ENCODE data around the gene IFNGR1. TPM values are rescaled to one million over a fixed set of nuclear protein-coding genes. Genes with fewer than 3 reads are reported as not detected.
"Not testable (repeated sequence)": the region's sequence is repeated elsewhere in the genome, so short reads cannot be mapped to it uniquely, and the experiment has no call there.

Gene IFNGR1
- total RNA-seq, 1 donor from 2014 or later, result 25.4 TPM

DNA sequence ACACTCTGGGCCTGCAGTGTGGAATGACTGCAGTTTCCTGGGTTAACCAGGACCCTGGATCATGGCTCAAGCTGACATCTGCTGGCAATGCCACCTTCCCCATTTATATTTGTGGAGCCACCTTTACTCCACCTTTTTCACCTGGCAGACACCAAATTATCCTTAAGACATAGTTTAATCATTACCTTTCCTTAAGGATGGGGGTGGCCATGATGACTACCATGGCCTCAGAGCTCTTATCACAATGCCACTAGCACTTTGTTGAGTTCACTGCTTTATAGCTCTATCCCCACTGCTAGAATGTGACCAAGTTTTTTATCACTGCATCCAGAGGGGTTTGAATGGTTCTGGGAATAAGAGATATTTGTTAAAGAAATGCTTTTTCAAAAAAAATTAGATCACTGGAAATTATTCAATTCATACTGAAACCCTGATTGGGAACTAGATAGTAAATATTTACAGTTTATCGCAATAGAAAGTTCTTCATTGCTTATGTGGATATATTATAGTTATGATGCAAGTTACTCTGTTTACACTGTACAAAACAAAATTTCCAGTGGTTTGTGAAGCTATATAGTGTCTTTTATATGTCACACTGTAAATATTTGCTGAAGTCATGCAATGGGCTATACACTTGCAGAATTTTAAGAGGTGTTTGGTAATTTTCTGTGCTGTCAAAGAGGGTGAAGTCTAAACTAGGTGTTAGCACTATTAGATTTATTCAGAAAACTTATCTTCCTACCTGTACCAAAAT, 37.3 kb upstream of the IFNGR1 start:
- no peak overlapping the region for H3K27ac Mint-ChIP-seq
- TF ChIP-seq, protein P1, sequence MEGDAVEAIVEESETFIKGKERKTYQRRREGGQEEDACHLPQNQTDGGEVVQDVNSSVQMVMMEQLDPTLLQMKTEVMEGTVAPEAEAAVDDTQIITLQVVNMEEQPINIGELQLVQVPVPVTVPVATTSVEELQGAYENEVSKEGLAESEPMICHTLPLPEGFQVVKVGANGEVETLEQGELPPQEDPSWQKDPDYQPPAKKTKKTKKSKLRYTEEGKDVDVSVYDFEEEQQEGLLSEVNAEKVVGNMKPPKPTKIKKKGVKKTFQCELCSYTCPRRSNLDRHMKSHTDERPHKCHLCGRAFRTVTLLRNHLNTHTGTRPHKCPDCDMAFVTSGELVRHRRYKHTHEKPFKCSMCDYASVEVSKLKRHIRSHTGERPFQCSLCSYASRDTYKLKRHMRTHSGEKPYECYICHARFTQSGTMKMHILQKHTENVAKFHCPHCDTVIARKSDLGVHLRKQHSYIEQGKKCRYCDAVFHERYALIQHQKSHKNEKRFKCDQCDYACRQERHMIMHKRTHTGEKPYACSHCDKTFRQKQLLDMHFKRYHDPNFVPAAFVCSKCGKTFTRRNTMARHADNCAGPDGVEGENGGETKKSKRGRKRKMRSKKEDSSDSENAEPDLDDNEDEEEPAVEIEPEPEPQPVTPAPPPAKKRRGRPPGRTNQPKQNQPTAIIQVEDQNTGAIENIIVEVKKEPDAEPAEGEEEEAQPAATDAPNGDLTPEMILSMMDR (IDR thresholded peaks at IDR 0.05; ENCODE audit: unreplicated experiment), result no peak
- peaks cover 6% of the 10 kb centered on the region for H3K4me1 Mint-ChIP-seq
- H3K4me3 Mint-ChIP-seq, result no peak overlapping the region
- H3K9me3 Mint-ChIP-seq, result peaks cover 44% of the 10 kb centered on the region
- H3K27me3 Mint-ChIP-seq (ENCODE audit: low read depth), result peaks cover 4% of the 10 kb centered on the region
- H3K36me3 Mint-ChIP-seq, result peaks cover 9% of the 10 kb centered on the region
- DNase-seq (ENCODE audit: low spot score in 2 of 2, unreplicated experiment in 2 of 2), result no peak

DNA sequence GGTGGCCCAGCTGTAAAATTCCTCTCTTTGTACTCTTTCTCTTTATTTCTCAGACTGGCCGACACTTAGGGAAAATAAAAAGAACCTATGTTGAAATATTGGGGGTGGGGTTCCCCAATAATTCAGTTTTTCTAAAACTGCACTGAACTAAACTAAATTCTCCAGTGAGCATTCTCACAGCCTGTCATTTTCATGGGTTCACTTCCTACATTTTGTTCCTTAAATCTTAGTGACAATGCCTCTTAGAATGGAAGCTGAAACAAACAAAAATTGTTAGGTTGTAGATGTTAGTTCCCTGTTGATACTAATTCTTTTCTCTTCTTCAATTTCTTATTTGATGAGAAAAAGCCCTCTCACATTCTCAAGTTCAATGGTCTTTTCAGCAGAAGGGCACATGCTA, 35.8 kb upstream of the IFNGR1 start:
- H3K27ac Mint-ChIP-seq, result no peak overlapping the region
- peaks cover 3% of the 10 kb centered on the region for H3K4me1 Mint-ChIP-seq
- TF ChIP-seq, protein P1 (IDR thresholded peaks at IDR 0.05; ENCODE audit: unreplicated experiment), result no peak
- H3K9me3 Mint-ChIP-seq, result peaks cover 44% of the 10 kb centered on the region
- H3K4me3 Mint-ChIP-seq, result no peak overlapping the region
- peaks cover 9% of the 10 kb centered on the region for H3K36me3 Mint-ChIP-seq
- peaks cover 4% of the 10 kb centered on the region for H3K27me3 Mint-ChIP-seq (ENCODE audit: low read depth)
- no peak for DNase-seq (ENCODE audit: low spot score in 2 of 2, unreplicated experiment in 2 of 2)

DNA sequence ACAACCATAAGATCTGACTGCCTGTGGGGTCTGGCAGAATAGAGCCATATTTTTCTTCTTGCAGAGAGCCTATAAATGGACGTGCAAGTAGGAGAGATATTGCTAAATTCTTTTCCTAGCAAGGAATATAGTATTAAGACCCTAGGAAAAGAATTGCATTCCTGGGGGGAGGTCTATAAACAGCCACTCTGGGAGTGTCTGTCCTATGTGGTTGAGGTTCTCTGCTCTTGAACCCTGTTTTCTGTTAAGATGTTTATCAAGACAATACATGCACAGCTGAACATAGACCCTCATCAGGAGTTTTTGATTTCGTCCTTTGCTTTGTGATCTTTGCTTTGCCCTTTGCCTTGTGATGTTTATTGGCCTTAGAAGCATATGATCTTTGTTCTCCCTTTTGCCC, 35.2 kb upstream of the IFNGR1 start:
- H3K4me1 Mint-ChIP-seq; H3K27ac Mint-ChIP-seq; H3K27me3 Mint-ChIP-seq (ENCODE audit: low read depth); H3K4me3 Mint-ChIP-seq; DNase-seq (ENCODE audit: low spot score in 2 of 2, unreplicated experiment in 2 of 2); H3K36me3 Mint-ChIP-seq: not testable (repeated sequence)
- peaks cover 44% of the 10 kb centered on the region for H3K9me3 Mint-ChIP-seq

DNA sequence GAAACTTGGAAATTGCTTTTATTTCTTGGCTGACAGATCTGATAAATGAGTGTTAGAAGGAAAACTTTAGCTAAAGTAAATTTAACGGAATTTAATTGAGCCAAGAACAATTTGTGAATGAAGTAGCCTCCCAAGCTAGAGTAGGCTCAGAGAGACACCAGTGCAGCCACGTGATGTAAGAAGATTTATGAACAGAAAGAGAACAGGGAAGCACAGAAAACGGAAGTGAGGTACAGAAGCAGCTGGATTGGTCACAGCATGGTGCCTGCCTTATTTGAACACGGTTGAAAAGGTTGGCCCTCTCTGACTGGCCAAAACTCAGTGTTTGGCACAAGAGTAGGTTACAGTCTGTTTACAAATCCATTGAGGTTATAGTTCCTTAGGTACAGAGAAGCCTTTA, 29.5 kb upstream of the IFNGR1 start:
- DNase-seq (ENCODE audit: low spot score in 2 of 2, unreplicated experiment in 2 of 2), result no peak
- no peaks in the 10 kb centered on the region for H3K36me3 Mint-ChIP-seq

DNA sequence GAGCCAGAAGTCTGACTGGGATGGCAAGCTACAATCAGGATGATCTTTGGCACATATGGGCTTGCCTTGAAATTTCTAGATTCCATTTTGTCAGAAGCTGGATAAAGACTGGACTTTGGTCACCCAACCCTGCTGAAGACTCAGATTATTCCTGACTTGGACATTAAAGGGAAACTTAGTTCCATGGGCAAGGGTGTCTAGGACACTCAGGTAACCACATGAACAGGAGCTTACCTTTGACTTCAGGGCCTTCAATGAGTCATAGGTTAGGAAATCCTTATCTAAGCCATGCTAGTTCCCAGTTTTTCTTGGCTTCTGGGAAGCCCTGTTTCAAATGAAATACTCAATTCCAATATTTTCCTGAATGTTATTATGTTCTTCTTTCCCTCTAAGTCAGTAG, 28.5 kb upstream of the IFNGR1 start:
- Mint-ChIP-seq H3K27me3 (ENCODE audit: low read depth) (peaks cover 4% of the 10 kb centered on the region), H3K36me3 (no peaks in the 10 kb centered on the region), H3K27ac (no peak overlapping the region), H3K4me1 (no peaks in the 10 kb centered on the region), H3K4me3 (no peak overlapping the region), H3K9me3 (peaks cover 8% of the 10 kb centered on the region)
- TF ChIP-seq, protein P1 (IDR thresholded peaks at IDR 0.05; ENCODE audit: unreplicated experiment), result no peak
- DNase-seq (ENCODE audit: low spot score in 2 of 2, unreplicated experiment in 2 of 2), result no peak

More for the DNA sequence above, 29.5 kb upstream of the IFNGR1 start:
- Mint-ChIP-seq H3K27ac (no peak overlapping the region), H3K27me3 (ENCODE audit: low read depth) (peaks cover 4% of the 10 kb centered on the region), H3K4me1 (no peaks in the 10 kb centered on the region), H3K9me3 (peaks cover 12% of the 10 kb centered on the region), H3K4me3 (no peak overlapping the region)
- TF ChIP-seq, protein P1 (IDR thresholded peaks at IDR 0.05; ENCODE audit: unreplicated experiment), result no peak

DNA sequence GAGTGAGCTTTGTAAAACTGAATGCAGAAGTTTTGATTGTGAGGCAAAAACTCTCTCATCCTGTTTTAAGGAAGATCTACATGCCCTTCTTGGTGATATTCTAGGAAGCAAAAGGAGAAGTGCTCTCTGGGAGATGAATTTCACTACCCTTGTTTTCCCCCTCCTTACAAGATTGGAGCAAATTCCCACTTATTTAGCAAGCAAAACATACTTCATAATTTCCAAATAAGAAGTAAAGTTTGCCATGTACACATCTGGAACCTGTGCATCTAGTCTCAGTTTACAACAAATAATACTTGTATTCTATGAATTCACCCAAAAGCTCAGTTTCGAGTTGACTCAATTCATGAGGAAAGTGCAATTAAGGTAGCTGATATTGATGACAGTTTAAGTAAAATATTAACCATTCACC, 27.6 kb upstream of the IFNGR1 start:
- TF ChIP-seq, protein P1 (IDR thresholded peaks at IDR 0.05; ENCODE audit: unreplicated experiment), result no peak
- H3K27me3 Mint-ChIP-seq (ENCODE audit: low read depth), result peaks cover 2% of the 10 kb centered on the region
- H3K4me1 Mint-ChIP-seq, result peaks cover under 1% of the 10 kb centered on the region
- H3K36me3 Mint-ChIP-seq, result no peaks in the 10 kb centered on the region
- H3K4me3 Mint-ChIP-seq, result no peak overlapping the region
- no peaks in the 10 kb centered on the region for H3K9me3 Mint-ChIP-seq
- H3K27ac Mint-ChIP-seq, result no peak overlapping the region
- no peak for DNase-seq (ENCODE audit: low spot score in 2 of 2, unreplicated experiment in 2 of 2)

All from mesothelial cell of epicardium (in vitro differentiated cells).